Endothelial cell of hepatic sinusoid (primary cell): ENCODE data around the gene ZBTB25.

Source experiments
- in situ Hi-C: cut with HindIII; loops from 2 replicates; pipeline ENCODE4 v1.10.0; 2017; ENCODE audit warnings: low sequenced_read_pairs

ZBTB25 gene, protein sequence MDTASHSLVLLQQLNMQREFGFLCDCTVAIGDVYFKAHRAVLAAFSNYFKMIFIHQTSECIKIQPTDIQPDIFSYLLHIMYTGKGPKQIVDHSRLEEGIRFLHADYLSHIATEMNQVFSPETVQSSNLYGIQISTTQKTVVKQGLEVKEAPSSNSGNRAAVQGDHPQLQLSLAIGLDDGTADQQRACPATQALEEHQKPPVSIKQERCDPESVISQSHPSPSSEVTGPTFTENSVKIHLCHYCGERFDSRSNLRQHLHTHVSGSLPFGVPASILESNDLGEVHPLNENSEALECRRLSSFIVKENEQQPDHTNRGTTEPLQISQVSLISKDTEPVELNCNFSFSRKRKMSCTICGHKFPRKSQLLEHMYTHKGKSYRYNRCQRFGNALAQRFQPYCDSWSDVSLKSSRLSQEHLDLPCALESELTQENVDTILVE

DNA sequence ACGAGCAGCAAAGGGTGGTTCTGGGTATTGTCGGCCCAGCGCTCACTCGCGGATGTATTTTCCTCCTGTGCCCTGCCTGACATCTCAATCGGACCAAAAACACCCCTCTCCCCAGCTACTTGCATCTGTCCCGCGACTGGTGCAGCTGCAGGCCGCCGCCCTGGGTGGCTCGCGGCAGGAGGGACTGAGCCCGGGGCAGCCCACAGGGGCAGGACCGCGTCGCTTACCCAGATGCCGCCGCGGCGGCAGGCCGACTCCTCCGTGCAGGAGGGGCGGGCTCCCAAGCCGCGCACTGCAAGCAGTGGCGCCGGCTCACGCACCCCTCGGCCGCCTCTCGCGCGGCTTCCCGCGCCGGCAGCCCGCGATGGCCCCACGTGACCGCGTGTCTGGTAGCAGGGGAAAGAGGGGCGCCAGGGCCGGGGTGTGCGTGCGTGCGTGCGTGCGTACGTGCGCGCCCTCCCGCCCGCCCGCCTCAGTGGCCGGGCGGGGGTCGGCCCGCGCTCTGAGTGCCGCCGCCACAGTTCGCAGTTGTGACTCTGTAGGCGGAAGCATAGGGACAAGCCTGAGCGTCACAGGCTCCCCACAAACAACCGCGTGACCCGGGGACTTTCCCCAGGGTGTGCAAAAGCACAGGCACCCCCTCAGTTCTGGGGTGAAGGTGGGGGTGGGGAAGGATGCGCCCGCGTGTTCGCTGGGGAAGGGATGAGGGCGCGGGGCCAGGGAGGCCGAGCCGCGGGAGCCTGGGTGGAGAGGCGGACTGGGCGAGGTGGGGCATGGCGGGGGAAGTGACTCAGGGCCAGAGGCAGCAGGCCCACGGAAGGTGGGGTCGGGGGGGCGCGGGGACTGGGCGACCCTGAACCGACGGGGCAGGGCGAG, at the start of gene ZBTB25:
Gene ZBTB25, minus strand, starts transcription at position 405 of the 876 bp plus-strand sequence. CDS start 13,305 bp downstream, outside the sequence.
- in situ Hi-C loops: no loop called here

DNA sequence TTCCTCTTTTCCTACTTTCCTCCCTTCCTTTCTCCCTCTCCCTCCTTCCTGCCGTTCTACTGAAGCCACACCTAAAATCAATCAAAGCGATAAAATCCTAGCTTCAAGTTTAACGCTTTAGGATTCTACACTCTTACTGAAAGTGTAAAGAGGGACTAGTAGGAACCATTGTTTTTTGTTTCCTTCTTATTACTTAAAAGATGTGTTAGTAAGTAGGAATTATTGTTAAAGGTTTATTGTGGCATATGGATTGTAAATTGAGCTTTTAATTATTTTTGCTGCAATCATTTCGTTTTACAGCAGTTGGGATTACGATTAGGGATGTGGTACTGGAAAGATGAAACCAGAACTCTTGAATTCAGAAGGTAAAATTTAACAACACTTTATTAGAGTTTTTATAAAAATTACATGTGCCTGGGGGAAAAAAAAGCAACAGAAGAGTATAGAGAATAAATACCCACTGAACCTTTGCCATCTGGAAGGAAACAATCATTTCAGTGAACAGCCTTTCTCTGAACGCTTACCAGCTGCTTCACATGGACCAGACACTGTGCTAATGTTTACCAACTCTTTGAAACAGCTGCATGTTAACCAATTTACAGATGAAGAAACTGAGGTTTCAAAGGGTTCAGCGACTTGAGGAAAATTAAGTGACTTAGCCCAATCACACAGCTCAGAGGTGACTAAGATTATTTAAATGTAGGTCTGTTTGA, 47.1 kb upstream of the ZBTB25 start:
- in situ Hi-C loops: no loop called here

DNA sequence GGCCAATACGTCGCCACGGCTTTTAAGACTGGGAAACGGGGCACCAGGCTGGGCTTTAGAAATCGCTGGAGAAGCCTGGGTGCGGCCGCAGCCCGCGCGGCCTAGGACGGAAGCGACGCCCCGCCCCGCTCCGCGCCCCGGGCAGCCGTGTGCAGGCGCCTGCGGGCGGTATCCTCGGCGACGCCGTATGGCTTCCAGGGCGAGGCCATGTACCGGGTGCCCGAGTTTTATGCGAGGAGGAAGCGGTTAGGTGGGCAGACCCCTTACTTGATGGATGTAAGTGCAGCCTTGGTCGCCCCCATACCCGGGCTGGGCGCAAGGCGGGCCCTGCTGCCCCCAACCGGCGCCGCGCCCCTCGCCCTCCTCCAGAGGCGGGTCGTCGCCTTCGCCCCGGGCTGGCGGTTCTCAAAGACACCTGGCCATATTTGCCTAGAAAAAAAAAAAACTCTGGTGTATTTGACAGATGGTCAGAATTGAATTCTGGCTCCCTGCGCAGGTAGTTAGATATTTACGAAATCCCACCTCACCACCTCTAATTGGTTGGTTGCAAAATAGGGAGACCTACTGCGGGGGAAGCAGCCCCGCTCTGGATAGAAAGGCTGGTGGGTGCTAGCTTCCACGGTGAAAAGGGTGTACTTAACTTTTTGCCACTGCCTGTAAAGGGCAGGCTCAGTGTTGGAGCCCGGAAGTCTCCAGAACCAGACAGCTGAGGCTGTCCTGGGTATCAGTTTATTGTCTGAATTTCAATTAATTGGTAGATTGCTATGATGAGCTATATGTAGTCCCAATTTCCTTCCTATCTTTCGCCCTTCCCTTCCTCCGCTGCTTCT, 46.4 kb upstream of the ZBTB25 start, which contains the start of gene PPP1R36:
Gene PPP1R36, plus strand, starts transcription at position 171 of the 830 bp plus-strand sequence. Its CDS starts 37 bp downstream, at position 208.
- in situ Hi-C loops: no loop called here

DNA sequence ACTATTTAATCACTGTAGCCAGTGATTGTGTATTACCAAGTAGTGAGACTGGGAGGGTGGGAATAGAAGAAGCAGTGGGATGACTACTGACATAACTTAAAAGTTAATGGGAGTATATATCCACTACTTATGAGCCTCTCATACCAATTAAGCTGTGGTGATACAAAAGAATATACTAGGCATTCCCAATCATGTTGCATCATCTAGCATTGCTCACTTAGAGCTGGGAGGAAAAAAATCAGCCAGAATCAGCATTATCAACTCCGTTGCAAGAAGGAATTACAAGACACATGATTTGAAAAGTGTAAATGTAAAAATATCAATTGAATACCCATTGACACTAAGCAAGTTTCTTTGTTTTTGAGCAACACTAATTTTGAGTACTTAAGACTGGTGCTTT, 45.4 kb upstream of the ZBTB25 start:
- in situ Hi-C loops: no loop called here

DNA sequence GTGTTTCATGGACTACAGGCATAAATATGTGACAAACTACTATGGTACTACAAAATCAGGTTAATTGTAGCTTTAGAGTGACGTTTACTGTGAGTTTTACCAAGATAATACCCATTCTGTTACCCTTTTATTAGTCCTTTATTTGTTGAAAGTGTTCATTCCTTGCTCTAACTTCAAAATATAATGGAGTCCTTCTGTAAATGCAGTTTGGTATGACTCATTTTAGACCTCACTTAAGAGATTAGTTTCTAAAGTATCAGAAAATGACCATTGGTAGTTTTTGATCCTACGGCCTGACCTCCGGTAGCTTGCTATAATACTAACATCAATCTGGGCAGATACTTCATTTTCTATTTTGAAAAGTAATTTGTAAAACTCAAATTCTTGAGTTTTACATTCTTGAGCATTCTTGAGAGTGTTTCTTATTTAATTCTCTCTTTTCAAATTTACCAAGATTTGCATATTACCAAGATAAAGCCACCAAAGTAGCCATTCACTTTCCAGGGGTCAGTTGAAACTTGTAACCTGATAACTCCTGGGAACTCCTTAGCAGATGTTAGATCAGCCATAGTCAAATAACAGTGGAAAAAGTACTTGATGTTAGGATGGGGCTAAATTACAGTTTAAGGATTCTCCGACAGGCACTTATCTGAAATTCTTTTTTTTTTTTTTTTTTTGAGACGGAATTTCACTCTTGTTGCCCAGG, 41.1 kb upstream of the ZBTB25 start:
- in situ Hi-C loops: loop anchor here (5.0 kb wide), 2 partner anchors 68 to 98 kb away; no protein-coding TSS in a partner anchor

DNA sequence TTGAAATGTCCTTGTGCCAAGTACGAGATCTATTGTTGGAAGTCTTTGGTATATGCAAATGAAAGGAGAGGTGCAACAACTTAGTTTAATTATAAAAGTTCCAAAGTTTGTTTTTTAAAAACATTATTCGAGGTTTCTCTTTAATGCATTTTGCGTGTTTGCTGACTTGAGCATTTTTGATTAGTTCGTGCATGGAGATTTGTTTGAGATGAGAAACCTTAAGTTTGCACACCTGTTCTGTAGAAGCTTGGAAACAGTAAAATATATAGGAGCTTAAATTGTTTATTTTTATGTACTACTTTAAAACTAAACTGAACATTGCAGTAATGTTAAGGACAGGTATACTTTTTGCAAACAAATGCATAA, 39.2 kb upstream of the ZBTB25 start:
- in situ Hi-C loops: loop anchor here (5.0 kb wide), 2 partner anchors 69 to 99 kb away; no protein-coding TSS in a partner anchor

DNA sequence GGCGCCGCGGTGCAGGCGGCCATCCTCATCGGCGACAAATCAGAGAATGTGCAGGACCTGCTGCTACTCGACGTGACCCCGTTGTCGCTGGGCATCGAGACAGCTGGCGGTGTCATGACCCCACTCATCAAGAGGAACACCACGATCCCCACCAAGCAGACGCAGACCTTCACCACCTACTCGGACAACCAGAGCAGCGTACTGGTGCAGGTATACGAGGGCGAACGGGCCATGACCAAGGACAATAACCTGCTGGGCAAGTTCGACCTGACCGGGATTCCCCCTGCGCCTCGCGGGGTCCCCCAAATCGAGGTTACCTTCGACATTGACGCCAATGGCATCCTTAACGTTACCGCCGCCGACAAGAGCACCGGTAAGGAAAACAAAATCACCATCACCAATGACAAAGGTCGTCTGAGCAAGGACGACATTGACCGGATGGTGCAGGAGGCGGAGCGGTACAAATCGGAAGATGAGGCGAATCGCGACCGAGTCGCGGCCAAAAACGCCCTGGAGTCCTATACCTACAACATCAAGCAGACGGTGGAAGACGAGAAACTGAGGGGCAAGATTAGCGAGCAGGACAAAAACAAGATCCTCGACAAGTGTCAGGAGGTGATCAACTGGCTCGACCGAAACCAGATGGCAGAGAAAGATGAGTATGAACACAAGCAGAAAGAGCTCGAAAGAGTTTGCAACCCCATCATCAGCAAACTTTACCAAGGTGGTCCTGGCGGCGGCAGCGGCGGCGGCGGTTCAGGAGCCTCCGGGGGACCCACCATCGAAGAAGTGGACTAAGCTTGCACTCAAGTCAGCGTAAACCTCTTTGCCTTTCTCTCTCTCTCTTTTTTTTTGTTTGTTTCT, 38.6 kb upstream of the ZBTB25 start:
- in situ Hi-C loops: loop anchor here (5.0 kb wide), 2 partner anchors 70 to 100 kb away; no protein-coding TSS in a partner anchor

DNA sequence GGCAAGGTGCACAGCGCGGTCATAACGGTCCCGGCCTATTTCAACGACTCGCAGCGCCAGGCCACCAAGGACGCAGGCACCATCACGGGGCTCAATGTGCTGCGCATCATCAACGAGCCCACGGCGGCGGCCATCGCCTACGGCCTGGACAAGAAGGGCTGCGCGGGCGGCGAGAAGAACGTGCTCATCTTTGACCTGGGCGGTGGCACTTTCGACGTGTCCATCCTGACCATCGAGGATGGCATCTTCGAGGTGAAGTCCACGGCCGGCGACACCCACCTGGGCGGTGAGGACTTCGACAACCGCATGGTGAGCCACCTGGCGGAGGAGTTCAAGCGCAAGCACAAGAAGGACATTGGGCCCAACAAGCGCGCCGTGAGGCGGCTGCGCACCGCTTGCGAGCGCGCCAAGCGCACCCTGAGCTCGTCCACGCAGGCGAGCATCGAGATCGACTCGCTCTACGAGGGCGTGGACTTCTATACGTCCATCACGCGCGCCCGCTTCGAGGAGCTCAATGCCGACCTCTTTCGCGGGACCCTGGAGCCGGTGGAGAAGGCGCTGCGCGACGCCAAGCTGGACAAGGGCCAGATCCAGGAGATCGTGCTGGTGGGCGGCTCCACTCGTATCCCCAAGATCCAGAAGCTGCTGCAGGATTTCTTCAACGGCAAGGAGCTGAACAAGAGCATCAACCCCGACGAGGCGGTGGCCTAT, 37.8 kb upstream of the ZBTB25 start:
- in situ Hi-C loops: loop anchor here (5.0 kb wide), 2 partner anchors 71 to 101 kb away; no protein-coding TSS in a partner anchor

DNA sequence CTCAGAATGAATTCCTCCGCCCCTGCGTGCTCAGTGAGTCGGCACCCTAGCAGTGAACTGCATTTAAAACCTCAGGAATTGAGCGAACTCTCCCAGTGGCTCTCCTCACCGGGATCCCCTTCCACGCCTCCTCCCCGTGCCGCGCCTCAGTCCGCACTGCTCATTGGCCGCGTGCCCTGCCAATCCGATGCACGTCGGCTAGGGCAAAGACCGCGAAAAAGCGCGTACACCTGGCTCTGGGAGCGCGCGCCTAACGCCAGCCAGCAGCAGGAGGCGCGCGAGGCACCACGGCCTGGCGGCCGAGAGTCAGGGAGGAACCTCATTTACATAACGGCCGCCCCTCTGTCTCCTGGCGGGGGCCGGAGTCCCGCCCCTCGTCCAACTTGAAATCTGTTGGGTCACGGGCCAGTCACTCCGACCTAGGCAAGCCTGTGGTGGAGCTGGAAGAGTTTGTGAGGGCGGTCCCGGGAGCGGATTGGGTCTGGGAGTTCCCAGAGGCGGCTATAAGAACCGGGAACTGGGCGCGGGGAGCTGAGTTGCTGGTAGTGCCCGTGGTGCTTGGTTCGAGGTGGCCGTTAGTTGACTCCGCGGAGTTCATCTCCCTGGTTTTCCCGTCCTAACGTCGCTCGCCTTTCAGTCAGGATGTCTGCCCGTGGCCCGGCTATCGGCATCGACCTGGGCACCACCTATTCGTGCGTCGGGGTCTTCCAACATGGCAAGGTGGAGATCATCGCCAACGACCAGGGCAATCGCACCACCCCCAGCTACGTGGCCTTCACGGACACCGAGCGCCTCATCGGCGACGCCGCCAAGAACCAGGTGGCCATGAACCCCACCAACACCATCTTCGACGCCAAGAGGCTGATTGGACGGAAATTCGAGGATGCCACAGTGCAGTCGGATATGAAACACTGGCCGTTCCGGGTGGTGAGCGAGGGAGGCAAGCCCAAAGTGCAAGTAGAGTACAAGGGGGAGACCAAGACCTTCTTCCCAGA, 36.9 kb upstream of the ZBTB25 start, which contains the start of gene HSPA2:
Gene HSPA2, plus strand, starts transcription at position 534 of the 995 bp plus-strand sequence. Its CDS starts 109 bp downstream, at position 643.
- in situ Hi-C loops: loop anchor here (5.0 kb wide), 2 partner anchors 72 to 102 kb away; no protein-coding TSS in a partner anchor

DNA sequence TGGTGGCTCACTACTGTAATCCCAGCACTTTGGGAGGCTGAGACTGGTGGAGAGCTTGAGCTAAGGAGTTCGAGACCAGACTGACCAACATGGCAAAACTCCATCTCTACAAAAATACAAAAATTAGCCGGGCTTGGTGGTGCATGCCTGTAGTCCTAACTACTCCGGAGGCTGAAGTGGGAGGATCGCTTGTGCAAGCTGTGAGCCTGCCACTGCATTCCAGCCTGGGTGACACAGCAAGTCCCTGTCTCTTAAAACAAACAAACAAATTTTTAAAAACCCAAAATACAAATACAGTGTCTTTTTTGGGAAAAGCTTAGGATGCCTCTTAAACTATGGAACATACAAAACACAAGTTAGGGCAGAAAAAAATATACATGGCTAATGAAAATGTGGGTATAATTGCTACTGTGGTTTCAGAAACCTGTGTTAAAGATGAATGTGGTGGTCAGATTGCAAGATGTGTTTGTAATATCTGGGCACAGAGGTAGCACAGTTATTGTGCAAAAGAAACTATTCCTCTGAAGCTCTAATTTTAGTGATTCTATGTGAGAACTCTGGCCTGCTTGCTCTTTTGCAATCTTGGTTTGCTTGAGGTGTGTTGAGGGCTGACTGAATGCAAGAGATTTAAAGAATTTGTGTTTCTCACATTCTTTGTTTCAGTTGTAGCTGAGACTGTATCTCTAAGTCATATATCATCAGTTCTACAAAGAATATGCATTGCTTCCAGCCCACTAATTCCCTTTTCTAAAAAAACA, 33.0 kb upstream of the ZBTB25 start:
- in situ Hi-C loops: no loop called here

DNA sequence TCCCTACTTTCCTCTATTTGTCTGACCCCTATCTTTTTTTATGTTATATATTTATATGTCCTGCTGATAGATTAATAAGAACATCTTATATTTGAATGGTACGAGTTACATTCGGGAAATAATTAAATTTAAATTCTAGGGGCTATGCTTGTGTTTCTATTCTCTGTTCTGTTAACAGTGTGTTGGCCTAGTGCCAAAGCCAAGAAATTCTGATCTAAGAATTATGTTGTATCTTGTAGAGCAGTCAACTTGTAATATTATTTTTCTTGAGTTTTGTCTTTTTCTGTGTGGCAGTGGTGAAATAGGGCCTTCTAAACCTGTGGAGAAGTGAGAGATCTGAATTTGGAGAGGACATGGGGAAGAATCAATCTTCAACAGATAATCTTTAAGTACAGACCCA, 27.9 kb upstream of the ZBTB25 start:
- in situ Hi-C loops: no loop called here

DNA sequence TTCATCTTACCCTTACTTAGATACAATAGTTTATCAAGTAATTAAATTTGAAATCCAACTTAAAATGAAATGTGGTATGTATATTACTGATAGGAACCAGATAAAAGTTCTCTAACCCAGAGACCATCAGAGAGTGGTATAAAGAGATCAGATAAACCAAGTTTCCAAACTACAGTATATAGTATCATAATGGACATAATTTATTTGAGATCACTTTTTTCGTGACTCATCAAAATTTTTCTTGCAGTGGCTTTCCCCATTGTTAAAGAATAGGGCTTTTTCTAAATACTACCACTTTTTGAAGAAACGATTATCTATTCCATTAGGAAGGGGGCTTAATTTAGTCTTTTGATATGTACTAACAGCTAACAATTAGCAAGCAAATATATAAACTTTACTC, 21.7 kb upstream of the ZBTB25 start:
- in situ Hi-C loops: no loop called here

DNA sequence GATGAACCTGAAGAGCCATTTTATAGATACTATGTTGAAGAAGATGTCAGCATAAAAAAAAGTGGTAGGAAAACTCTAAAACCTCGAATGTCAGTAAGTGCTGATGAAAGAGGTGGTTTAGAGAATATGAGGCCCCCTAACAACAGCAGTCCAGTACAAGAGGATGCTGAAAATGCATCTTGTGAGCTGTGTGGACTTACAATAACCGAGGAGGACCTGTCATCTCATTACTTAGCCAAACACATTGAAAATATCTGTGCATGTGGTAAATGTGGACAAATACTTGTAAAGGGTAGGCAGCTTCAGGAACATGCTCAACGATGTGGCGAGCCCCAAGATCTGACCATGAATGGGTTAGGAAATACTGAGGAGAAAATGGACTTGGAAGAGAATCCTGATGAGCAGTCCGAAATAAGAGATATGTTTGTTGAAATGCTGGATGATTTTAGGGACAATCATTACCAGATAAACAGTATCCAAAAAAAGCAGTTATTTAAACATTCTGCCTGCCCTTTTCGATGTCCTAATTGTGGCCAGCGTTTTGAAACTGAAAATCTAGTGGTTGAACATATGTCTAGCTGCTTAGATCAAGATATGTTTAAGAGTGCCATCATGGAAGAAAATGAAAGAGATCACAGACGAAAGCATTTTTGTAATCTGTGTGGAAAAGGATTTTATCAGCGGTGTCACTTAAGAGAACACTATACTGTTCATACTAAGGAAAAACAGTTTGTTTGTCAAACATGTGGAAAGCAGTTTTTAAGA, 19.1 kb upstream of the ZBTB25 start:
- in situ Hi-C loops: no loop called here

DNA sequence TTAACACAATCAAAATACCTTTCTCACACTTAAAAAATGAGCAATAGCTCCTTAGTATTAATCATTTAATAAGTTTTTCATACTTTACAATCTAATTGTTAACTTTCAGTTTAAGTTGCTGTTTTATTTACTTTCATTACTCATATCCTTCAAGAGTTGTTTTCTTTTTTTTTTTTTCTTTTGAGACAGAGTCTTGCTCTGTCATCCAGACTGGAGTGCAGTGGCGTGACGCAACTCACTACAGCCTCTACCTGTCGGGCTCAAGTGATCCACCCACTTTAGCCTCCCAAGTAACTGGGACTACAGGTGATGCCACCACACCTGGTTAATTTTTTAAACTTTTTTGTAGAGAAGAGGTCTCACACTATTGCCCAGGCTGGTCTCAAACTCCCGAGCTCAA, 17.1 kb upstream of the ZBTB25 start:
- in situ Hi-C loops: no loop called here

DNA sequence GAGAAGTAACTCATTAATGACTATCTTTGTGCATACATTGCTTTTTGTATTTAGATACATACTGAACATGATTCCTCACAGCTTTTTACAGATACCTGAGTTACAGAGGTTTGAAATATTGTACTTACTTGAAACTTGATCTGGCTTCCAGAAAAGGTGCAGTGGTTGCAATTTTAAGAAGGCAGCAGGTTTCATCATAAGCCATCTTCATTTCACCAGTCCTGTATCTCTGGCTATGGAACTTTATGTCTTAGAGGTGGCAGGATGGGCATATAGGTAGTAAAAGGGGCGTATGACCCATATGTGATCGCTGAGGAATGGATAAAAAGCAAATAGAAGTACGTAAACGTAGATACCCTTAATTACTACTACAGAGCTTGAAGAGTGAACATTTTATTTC, 14.6 kb upstream of the ZBTB25 start:
- in situ Hi-C loops: no loop called here
